Heart right ventricle (tissue), 16 donors: ENCODE data around the gene RBM17. TPM values are rescaled to one million over a fixed set of nuclear protein-coding genes. Genes with fewer than 3 reads are reported as not detected.
A peak's percentile ranks its signal among the peaks of the same experiment; 100 is the strongest.

Experiments
- ATAC-seq, 8 donors: fragments of 200-7000 bp; cut with Tn5 transposase; one replicate each; pipeline ENCODE4 v1.9.1; 2020; ENCODE audit warnings: mild to moderate bottlenecking in 8 of 8, moderate library complexity in 8 of 8, moderate number of reproducible peaks in 1 of 8
- DNase-seq, 2 donors: peaks; one replicate each; pipeline ENCODE4 v3.0.0-alpha.2; 2020
- H3K27ac ChIP-seq, 10 donors: fragments of 200-600 bp; sonication (generic) in 2 of 10; one replicate each; pipeline versions ENCODE4 v1.5.0 to v1.8.0; 2020 to 2022; ENCODE audit warnings: mild to moderate bottlenecking in 3 of 10
- H3K27me3 ChIP-seq, 7 donors: fragments of 200-600 bp; one replicate each; pipeline ENCODE4 v1.8.0; 2021 to 2022; ENCODE audit warnings: mild to moderate bottlenecking in 2 of 7
- H3K36me3 ChIP-seq, 9 donors: fragments of 200-600 bp; sonication (generic) in 1 of 9; one replicate each; pipeline versions ENCODE4 v1.5.0 to v1.8.0; 2020 to 2022; ENCODE audit warnings: mild to moderate bottlenecking in 2 of 9
- H3K4me1 ChIP-seq, 9 donors: fragments of 200-600 bp; sonication (generic) in 1 of 9; one replicate each; pipeline versions ENCODE4 v1.5.0 to v1.8.0; 2020 to 2022; ENCODE audit warnings: mild to moderate bottlenecking in 4 of 9
- H3K4me3 ChIP-seq, 10 donors: fragments of 200-600 bp; sonication (generic) in 2 of 10; one replicate each; pipeline versions ENCODE4 v1.5.0 to v1.8.0; 2020 to 2022; ENCODE audit warnings: mild to moderate bottlenecking in 7 of 10, moderate library complexity in 2 of 10
- H3K9me3 ChIP-seq, 11 donors: fragments of 200-600 bp in 10 of 11; sonication (generic) in 2 of 11; one replicate each; pipeline versions ENCODE4 v1.5.0 to v1.8.0; 2013 to 2022; ENCODE audit warnings: mild to moderate bottlenecking in 2 of 11, control low read depth in 1 of 11, moderate library complexity in 1 of 11
- WGBS, 2 donors: extraction: QIAGEN DNeasy Blood & Tissue Kit; methylation state at CpG; one replicate each; pipeline ENCODE4 v1.1.7; 2013; ENCODE audit warnings: inconsistent platforms in 1 of 2; 5-methylcytosine and 5-hydroxymethylcytosine counted together
- intact Hi-C, 10 donors: fragments of 100-400 bp; cut with DNase I; formaldehyde crosslinking; loops; one replicate each; pipeline versions ENCODE4 v1.11.1 to v1.14.2; 2022
- polyA plus RNA-seq, 2 donors: library from polyadenylated mRNA; stranded (reverse); fragments of 200-250 nt; gene quantifications; one replicate each; pipeline ENCODE4 v1.2.3, GENCODE V29; 2013
- total RNA-seq, 10 donors: library from RNA; stranded (reverse); fragmentation: NEBNext Ultra II Directional in 3 of 10; extraction: Animal tissue kit (Norgen Biotek cat#: 25700) in 3 of 10; gene quantifications; one replicate each; pipeline versions ENCODE4 v1.2.1 to v1.2.4, GENCODE V29; 2021 to 2023
- TF ChIP-seq, protein P1 (sequence below), 9 donors: fragments of 200-600 bp; sonication (generic) in 2 of 9; IDR thresholded peaks; one replicate each; pipeline versions ENCODE4 v1.5.0 to v1.8.0; 2021 to 2022; ENCODE audit warnings: antibody characterized with exemption in 9 of 9, mild to moderate bottlenecking in 5 of 9, moderate library complexity in 1 of 9
- donor health status: Arrhythmogenic right ventricular cardiomyopathy.
- donor health status: ischemic (EF 13 %, LVEDD 7.1; RV severe dilation, severe dysfunction).
- donor health status: healthy with polysubstance abuse.
- donor health status: DM: no; HTN: yes; CAD: no.
- donor health status: DM: no; HTN: no; CAD: no.
- donor health status: ischemic (EF 25% LVEDD 6.9; RV normal size, moderate dysfunction).
- donor health status: ischemic (EF 25% LVEDD 5.7; RV mildly dilated, moderate dysfunction).
- donor health status: healthy.
- donor health status: DM: yes; HTN: yes; CAD: no.
- donor health status: Ischemic cardiomyopathy.
- donor health status: ischemic (EF 35%, LVEDD 5.7; RV mildly dilated, moderate dysfunction).
- donor health status: nonischemic (EF 11% LVEDD 7.7; RV severe dilation, severe dysfunction).
- donor health status: DM: yes; HTN: yes; CAD: no.
- donor health status: PGD.
- donor health status: ischemic (EF 29% LVEDD 5.4; RV normal size, mild dysfunction).
- donor health status: nonischemic (EF 23%, LVEDD 6.1; RV moderate dilation, normal function).

RBM17 gene
- total and polyA plus RNA-seq, 12 donors = 53.4 to 100 (median 64.0) TPM

DNA sequence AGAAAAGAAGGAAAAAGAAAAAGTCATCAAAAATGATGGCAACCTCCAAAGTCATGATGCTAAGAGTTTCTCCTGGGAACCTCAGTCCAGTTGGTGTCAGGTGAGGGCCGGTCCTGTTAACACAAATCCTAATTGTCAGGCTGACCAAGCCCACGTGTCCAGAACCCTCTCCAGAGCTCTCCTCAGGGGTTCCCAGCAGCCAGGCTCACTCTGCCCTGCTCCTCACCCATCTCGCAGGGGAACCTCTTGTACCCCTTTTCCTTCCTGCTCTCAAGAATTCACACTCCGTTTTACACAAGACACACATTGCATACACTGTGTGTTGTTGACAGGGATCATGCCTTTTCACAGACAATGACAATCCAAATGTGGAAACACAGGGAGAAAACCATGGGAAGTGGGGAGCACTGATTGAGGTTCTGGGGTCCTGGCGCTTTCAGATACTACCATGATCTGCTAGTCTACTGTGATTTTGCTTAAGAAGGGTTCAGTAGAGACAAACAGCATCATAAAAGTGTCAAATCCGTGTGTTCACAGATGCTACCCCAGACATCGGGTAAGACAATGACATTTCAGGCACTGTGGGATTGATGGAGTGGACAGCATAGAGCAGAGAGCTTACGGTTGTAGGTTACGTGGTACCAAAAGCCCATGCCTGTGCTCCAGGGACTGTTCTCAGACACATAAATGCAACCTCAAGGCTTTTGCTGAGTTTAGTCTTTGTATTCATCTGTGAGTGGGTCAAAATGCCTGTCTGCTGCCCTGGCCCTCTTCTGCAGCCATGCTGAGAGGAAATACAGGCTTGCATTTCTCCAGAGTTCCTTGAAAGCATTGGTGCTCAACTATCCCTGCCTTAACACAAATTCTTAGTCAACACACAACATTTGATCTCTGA, 42.7 kb upstream of the RBM17 start:
- WGBS, 2 donors = 68 to 70% methylated on average over 9 of the region's 9 CpGs
- TF ChIP-seq, protein P1, sequence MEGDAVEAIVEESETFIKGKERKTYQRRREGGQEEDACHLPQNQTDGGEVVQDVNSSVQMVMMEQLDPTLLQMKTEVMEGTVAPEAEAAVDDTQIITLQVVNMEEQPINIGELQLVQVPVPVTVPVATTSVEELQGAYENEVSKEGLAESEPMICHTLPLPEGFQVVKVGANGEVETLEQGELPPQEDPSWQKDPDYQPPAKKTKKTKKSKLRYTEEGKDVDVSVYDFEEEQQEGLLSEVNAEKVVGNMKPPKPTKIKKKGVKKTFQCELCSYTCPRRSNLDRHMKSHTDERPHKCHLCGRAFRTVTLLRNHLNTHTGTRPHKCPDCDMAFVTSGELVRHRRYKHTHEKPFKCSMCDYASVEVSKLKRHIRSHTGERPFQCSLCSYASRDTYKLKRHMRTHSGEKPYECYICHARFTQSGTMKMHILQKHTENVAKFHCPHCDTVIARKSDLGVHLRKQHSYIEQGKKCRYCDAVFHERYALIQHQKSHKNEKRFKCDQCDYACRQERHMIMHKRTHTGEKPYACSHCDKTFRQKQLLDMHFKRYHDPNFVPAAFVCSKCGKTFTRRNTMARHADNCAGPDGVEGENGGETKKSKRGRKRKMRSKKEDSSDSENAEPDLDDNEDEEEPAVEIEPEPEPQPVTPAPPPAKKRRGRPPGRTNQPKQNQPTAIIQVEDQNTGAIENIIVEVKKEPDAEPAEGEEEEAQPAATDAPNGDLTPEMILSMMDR (IDR thresholded peaks at IDR 0.05) = no peak
- Histone ChIP-seq H3K4me1 (peaks cover 0 to 25% (median 7%) of the 10 kb centered on the region in 9 donors), H3K27me3 (no peaks in the 10 kb centered on the region), H3K4me3 (no peak overlapping the region), H3K27ac (no peak overlapping the region), H3K36me3 (no peaks in the 10 kb centered on the region), H3K9me3 (no peaks in the 10 kb centered on the region)
- ATAC-seq (no peak), DNase-seq (peak in 1 of 2 donors; percentile 1)
- intact Hi-C loops = no loop called here

DNA sequence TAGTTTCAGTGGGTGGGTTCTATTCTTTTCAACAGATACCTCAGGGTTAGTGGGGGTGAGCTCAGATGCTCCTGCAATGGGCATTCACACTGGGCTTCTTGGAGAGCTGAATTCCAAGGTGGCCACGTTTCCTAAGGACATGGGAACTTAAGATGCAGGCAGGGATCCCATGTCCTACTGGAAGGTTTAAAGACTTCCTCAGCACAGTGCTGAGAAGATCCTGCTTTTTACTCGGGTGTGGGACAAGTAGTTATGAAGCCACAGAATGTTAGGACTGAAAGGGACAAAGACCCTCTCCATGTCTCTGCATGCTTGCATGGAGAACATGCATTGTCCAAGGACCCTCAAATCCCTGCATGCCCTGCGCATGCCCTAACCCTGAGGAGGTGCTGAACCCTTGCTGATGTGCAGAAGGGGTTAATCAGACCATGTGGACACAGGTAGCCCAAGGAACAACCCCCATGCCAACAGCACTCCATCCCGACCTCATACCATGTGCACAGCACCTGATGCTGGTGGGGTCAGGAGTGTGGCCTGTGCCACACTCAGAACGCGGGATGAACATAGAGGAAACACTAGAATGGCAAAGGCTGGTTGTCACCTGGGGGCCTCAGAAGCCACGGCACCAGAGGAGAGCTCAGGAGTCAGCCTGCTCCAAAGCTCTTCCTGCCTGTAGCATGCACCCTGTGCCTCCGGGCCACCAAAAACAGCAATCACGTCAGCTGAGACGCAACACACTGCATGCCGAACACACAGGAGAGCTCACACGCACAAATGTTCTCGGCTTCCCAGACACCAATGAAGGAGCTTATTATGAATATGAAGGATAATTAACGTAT, 41.8 kb upstream of the RBM17 start:
- DNase-seq = no peak
- no peaks in the 10 kb centered on the region for H3K27me3 ChIP-seq
- intact Hi-C loops = no loop called here
- H3K4me1 ChIP-seq = peaks cover 0 to 34% (median 15%) of the 10 kb centered on the region in 9 donors
- no peak overlapping the region for H3K27ac ChIP-seq
- no peak for ATAC-seq
- TF ChIP-seq, protein P1 (IDR thresholded peaks at IDR 0.05) = no peak
- H3K36me3 ChIP-seq = no peaks in the 10 kb centered on the region
- H3K4me3 ChIP-seq = no peak overlapping the region
- WGBS, 2 donors = 82 to 84% methylated on average over 14 of the region's 14 CpGs
- no peaks in the 10 kb centered on the region for H3K9me3 ChIP-seq

DNA sequence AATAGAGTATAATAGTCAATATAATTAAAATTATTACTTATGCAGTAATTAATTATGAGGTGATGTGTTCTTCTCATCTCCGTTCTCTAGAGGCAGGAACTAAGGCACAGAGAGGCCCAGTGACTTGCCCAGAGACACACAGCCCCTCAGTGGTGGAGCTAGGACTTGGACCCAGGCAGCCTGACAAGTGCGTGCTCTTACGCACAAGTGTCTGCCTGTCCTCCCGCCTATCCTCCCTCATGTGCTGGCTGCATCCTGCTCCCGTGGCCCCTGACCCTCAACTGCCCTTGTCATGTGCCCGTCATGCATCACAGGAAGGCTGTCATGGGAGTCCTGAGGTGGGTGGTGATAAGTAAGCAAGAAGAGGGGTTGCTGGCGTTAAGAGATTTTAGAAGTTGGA, 41.0 kb upstream of the RBM17 start:
- Histone ChIP-seq H3K4me3 (no peak overlapping the region), H3K36me3 (no peaks in the 10 kb centered on the region), H3K27ac (no peak overlapping the region), H3K27me3 (no peaks in the 10 kb centered on the region), H3K4me1 (peaks cover 0 to 42% (median 20%) of the 10 kb centered on the region in 9 donors), H3K9me3 (no peaks in the 10 kb centered on the region)
- DNase-seq (no peak), ATAC-seq (no peak)
- TF ChIP-seq, protein P1 (IDR thresholded peaks at IDR 0.05) = no peak
- WGBS, 2 donors = 84 to 86% methylated on average over 7 of the region's 7 CpGs
- intact Hi-C loops = no loop called here

DNA sequence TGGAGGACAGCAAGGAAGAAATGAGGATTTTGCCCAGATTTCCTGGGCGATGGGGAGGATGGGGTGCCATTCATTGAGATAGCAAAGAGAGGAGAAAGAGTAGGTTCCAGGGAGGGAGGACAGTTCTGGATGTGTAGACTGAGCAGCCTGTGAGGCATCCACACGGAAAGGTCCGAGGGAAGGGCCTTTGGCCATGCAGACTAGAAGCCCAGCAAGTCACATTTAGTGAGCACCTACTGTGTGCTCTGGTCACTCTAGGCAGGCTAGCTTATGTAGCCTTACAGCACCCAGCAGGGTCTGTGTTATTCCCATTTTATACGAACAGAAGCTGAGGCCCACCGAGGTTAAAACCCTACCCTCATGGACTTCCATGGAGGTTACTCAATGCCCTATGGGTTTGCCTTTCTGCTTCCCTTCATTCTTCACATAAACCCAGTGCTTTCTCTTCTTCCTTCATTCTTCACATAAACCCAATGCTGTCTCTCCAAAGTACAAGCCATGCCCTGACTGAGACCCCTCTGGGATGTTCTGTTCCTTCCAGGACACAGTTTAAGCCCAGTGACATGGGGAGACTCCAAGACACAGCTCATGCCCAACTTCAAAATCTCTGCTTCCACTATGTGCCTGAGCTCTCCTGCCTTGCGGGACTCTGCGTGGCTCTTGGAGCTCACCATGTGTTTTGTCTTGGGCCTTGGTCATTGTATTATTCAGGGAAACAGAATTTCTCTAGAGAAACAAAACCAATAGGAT, 40.4 kb upstream of the RBM17 start:
- no peak for ATAC-seq
- H3K4me1 ChIP-seq = peaks cover 0 to 49% (median 26%) of the 10 kb centered on the region in 9 donors
- intact Hi-C loops = no loop called here

More for the DNA sequence above, 40.4 kb upstream of the RBM17 start:
- Histone ChIP-seq H3K27me3 (no peaks in the 10 kb centered on the region), H3K36me3 (no peaks in the 10 kb centered on the region), H3K9me3 (no peaks in the 10 kb centered on the region), H3K27ac (no peak overlapping the region), H3K4me3 (no peak overlapping the region)
- TF ChIP-seq, protein P1 (IDR thresholded peaks at IDR 0.05) = no peak
- WGBS, 2 donors = 96 to 99% methylated on average over 7 of the region's 7 CpGs
- DNase-seq = no peak
